ENCODE measurements around the gene MAPK7. TPM values are rescaled to one million over a fixed set of nuclear protein-coding genes. Genes with fewer than 3 reads are reported as not detected.
A peak's percentile ranks its signal among the peaks of the same experiment; 100 is the strongest.

MAPK7 gene
- total and polyA plus RNA-seq, 2 of the 4 experiments (the other 2 are of a cell fraction): 9.7 to 25.4 TPM

- Histone ChIP-seq H3K27me3 (ENCODE audit: control insufficient read depth, insufficient read depth, low read length) (no peaks in the 10 kb centered on the region), H3K4me1 (ENCODE audit: control insufficient read depth, insufficient read depth, low read length) (peaks cover 12% of the 10 kb centered on the region), H4K5ac (ENCODE audit: low read depth, low read length) (no peak overlapping the region; the same call in 1 of the 2 replicates), H4K20me1 (ENCODE audit: insufficient read depth, low read length) (no peaks in the 10 kb centered on the region), H3K4me2 (ENCODE audit: low read depth, low read length) (no peak overlapping the region), H3K27ac (ENCODE audit: insufficient read depth, low read length) (no peak overlapping the region), H3K79me1 (ENCODE audit: low read depth in 1 of 2, low read length in 2 of 2) (peaks cover 4 to 11% of the 10 kb centered on the region in 2 experiments; a peak in 3 of 4 replicates), H2BK15ac (ENCODE audit: low read depth, low read length) (no peak overlapping the region; the same call in 2 of the 3 replicates), H3K14ac (replicated peaks; ENCODE audit: low read depth, low read length) (no peak overlapping the region), H3K4me3 (ENCODE audit: insufficient read depth, low read depth, low read length) (no peak overlapping the region), H2BK5ac (ENCODE audit: low read depth, low read length, poor library complexity, severe bottlenecking) (no peak overlapping the region), H3K9ac (ENCODE audit: low read depth, low read length) (no peak overlapping the region), H3K9me1 (ENCODE audit: insufficient read depth, low read length) (peaks cover 7% of the 10 kb centered on the region), H3K36me3 (ENCODE audit: control insufficient read depth, insufficient read depth, low read length) (peaks cover 1% of the 10 kb centered on the region; the same call in 1 of the 2 replicates), H4K8ac (ENCODE audit: low read depth in 2 of 2, low read length in 2 of 2) (peak overlapping the region in 1 of 2 experiments; percentile 73; a peak in 2 of 4 replicates), H3K9me3 (ENCODE audit: control insufficient read depth, insufficient read depth, low read length) (no peaks in the 10 kb centered on the region), H3K4ac (ENCODE audit: low read depth, low read length) (peak overlapping the region; percentile 31; the same call in 1 of the 2 replicates), H2BK120ac (ENCODE audit: low read depth, low read length) (no peak overlapping the region), H2AK5ac (ENCODE audit: low read depth, low read length) (no peak overlapping the region), H3K23ac (ENCODE audit: low read depth, low read length) (no peak overlapping the region), H2AFZ (replicated peaks; ENCODE audit: low read length, poor library complexity) (peak overlapping the region; percentile 72), H2BK20ac (ENCODE audit: low read depth, low read length) (no peak overlapping the region; the same call in 1 of the 2 replicates), H2AK9ac (replicated peaks; ENCODE audit: low read depth, low read length, poor library complexity) (peak overlapping the region; percentile 79), H3K18ac (ENCODE audit: low read depth, low read length) (no peak overlapping the region), H3K56ac (ENCODE audit: extremely low read depth, insufficient read depth, low read length) (no peak overlapping the region), H4K91ac (ENCODE audit: insufficient read depth, low read depth, low read length) (no peak overlapping the region)
- WGBS, 2 experiments (ENCODE audit: extremely low coverage in 2 of 2, insufficient read length in 1 of 2): 60% methylated on average over 2 of the region's 6 CpGs; no CpG with 5 or more reads in 1 of the 2 experiments
- TF ChIP-seq FOS (IDR thresholded peaks at IDR 0.05; ENCODE audit: low read depth, low read length) (no peak), MXI1 (IDR thresholded peaks at IDR 0.05; ENCODE audit: borderline replicate concordance, low read depth, low read length) (no peak), NFE2L2 (IDR thresholded peaks at IDR 0.05; ENCODE audit: low read depth, low read length) (no peak)
- ChIA-PET CTCF (interaction anchor here (0.7 to 2.2 kb wide), 12 partner anchors 10 to 407 kb away, joined by 3 to 44 read pairs (median 6); partner anchors contain the start of genes MAPK7, MFAP4 and RNF112), POLR2A (ENCODE audit: unreplicated experiment) (interaction anchor here (0.7 kb wide), 1 partner anchor 14 kb away, joined by 3 read pairs; no protein-coding TSS in a partner anchor)
- no peak for DNase-seq
- dilution Hi-C loops (cut with HindIII; ENCODE audit: low sequenced_read_pairs, unreplicated experiment) (no loop called here), in situ Hi-C loops (cut with MboI; ENCODE audit: low sequenced_read_pairs) (loop anchor here (5.0 kb wide), 2 partner anchors 84 to 399 kb away; no protein-coding TSS in a partner anchor), intact Hi-C loops (cut with micrococcal nuclease) (loop anchor here (1.0 to 5.0 kb wide), 4 partner anchors 84 to 403 kb away; partner anchors contain the start of gene ALDH3A2)
- ATAC-seq (ENCODE audit: low read depth): no peak
- no TSS peak for BruUV-seq (replicated peaks)
These were observed 14.8 kb upstream of the MAPK7 start for GRCh38 chr17:19363460-19364035.

Data from IMR-90 (cell line).